ENCODE measurements around the gene GINS1.

- TF ChIP-seq CTCF (IDR thresholded peaks at IDR 0.05 in 8 of 11, conservative IDR thresholded peaks at IDR 0.05 in 3 of 11) (no peak), POLR2A (IDR thresholded peaks at IDR 0.05) (no peak), POLR2AphosphoS5 (IDR thresholded peaks at IDR 0.05) (no peak)
Measured at GRCh38 chr20:25389401-25389857, 18.0 kb upstream of the GINS1 start.
